ENCODE results near the gene ODC1. TPM values are rescaled to one million over a fixed set of nuclear protein-coding genes. Genes with fewer than 3 reads are reported as not detected.

Gene ODC1
- total and polyA plus RNA-seq, 10 donors: 28.9 to 84.3 (median 63.4) TPM

GRCh38 chr2:10422732-10423399, 25.3 kb downstream of the ODC1 start:
- H3K4me3 ChIP-seq: no peak overlapping the region
- TF ChIP-seq CTCF (IDR thresholded peaks at IDR 0.05 in 8 of 11, conservative IDR thresholded peaks at IDR 0.05 in 3 of 11) (no peak), POLR2AphosphoS5 (IDR thresholded peaks at IDR 0.05) (peak in 1 of 3 donors; percentile 21)
- no peaks in the 10 kb centered on the region for H3K27me3 ChIP-seq (replicated peaks in 1 of 7)
- WGBS, 5 donors: 92 to 98% (median 95%) methylated on average over 10 to 24 of the region's 24 CpGs
- intact Hi-C loops (cut with DNase I; ENCODE audit: low total_unique reads): no loop called here
- peaks cover 0 to 8% (median 0%) of the 10 kb centered on the region in 6 donors for H3K4me1 ChIP-seq
- peaks cover 3 to 90% (median 66%) of the 10 kb centered on the region in 6 donors for H3K36me3 ChIP-seq
- DNase-seq: peak; percentile 57
- H3K9me3 ChIP-seq: no peaks in the 10 kb centered on the region
- H3K27ac ChIP-seq: no peak overlapping the region

- DNase-seq: peak; percentile 54
- peaks cover 3 to 84% (median 60%) of the 10 kb centered on the region in 6 donors for H3K36me3 ChIP-seq
- H3K27ac ChIP-seq: no peak overlapping the region
Observed at GRCh38 chr2:10422251-10422650, 25.9 kb downstream of the ODC1 start.

GRCh38 chr2:10419553-10420257, 28.4 kb downstream of the ODC1 start:
- no peaks in the 10 kb centered on the region for H3K27me3 ChIP-seq (replicated peaks in 1 of 7)
- H3K4me1 ChIP-seq: peaks cover 0 to 14% (median 0%) of the 10 kb centered on the region in 6 donors
- intact Hi-C loops (cut with DNase I; ENCODE audit: low total_unique reads): no loop called here
- peak; percentile 75 for DNase-seq
- TF ChIP-seq POLR2A (IDR thresholded peaks at IDR 0.05) (no peak), POLR2AphosphoS5 (IDR thresholded peaks at IDR 0.05) (peak in 1 of 3 donors; percentile 33), CTCF (IDR thresholded peaks at IDR 0.05 in 8 of 11, conservative IDR thresholded peaks at IDR 0.05 in 3 of 11) (no peak)
- no peaks in the 10 kb centered on the region for H3K9me3 ChIP-seq
- peaks cover 0 to 63% (median 38%) of the 10 kb centered on the region in 6 donors for H3K36me3 ChIP-seq
- H3K27ac ChIP-seq: no peak overlapping the region
- 95 to 98% (median 97%) methylated on average over 26 to 54 of the region's 54 CpGs for WGBS, 5 donors
- no peak overlapping the region for H3K4me3 ChIP-seq

More at GRCh38 chr2:10422251-10422650, 25.9 kb downstream of the ODC1 start:
- intact Hi-C loops (cut with DNase I; ENCODE audit: low total_unique reads): no loop called here
- no peaks in the 10 kb centered on the region for H3K9me3 ChIP-seq
- H3K4me1 ChIP-seq: peaks cover 0 to 8% (median 0%) of the 10 kb centered on the region in 6 donors
- H3K4me3 ChIP-seq: no peak overlapping the region
- H3K27me3 ChIP-seq (replicated peaks in 1 of 7): no peaks in the 10 kb centered on the region
- 67 to 93% (median 86%) methylated on average over 6 of the region's 6 CpGs for whole genome bisulfite sequencing, 5 donors
- TF ChIP-seq CTCF (IDR thresholded peaks at IDR 0.05 in 8 of 11, conservative IDR thresholded peaks at IDR 0.05 in 3 of 11): no peak
- TF ChIP-seq POLR2A (IDR thresholded peaks at IDR 0.05): no peak
- TF ChIP-seq POLR2AphosphoS5 (IDR thresholded peaks at IDR 0.05): no peak

All from spleen (tissue), 11 donors.